GM12872 (cell line): ENCODE results near the gene LOXHD1.

Source experiments
- CTCF ChIP-seq: IDR thresholded peaks from 3 replicates; pipeline ENCODE4 v1.5.1; 2011; ENCODE audit warnings: low read depth, mild to moderate bottlenecking, low read length, moderate library complexity; ENCODE audit not compliant: insufficient read depth

LOXHD1 gene

GRCh38 chr18:46657115-46657955 is at the start of gene LOXHD1:
LOXHD1 (minus strand) TSS chr18:46657220; CDS start chr18:46657033, 187 bp downstream.
- no peak for TF ChIP-seq CTCF

- no peak for TF ChIP-seq CTCF
Measured at GRCh38 chr18:46705521-46705920, 48.5 kb upstream of the LOXHD1 start.

- TF ChIP-seq CTCF = no peak
Measured at GRCh38 chr18:46704816-46705215, 47.8 kb upstream of the LOXHD1 start.

- TF ChIP-seq CTCF = no peak
Measured at GRCh38 chr18:46704189-46704588, 47.2 kb upstream of the LOXHD1 start.

GRCh38 chr18:46702471-46702870 is 45.5 kb upstream of the LOXHD1 start:
- TF ChIP-seq CTCF = no peak

- no peak for TF ChIP-seq CTCF
Measured at GRCh38 chr18:46700066-46700824, 43.2 kb upstream of the LOXHD1 start.

GRCh38 chr18:46696702-46697101 is 39.7 kb upstream of the LOXHD1 start:
- no peak for TF ChIP-seq CTCF
